AG04449 (cell line): ENCODE data around the gene SPTBN1.

Experiments used
- CTCF ChIA-PET: fragments of 350-600 bp; formaldehyde crosslinking; extraction: SDS; loops from one replicate; lab custom pipeline; 2021; ENCODE audit warnings: antibody characterized with exemption; lab: Yijun Ruan, JAX
- POLR2A ChIA-PET: fragments of 400-600, 350-600 bp; formaldehyde crosslinking; extraction: SDS; loops from one replicate; lab custom pipeline; 2020; ENCODE audit warnings: antibody characterized with exemption, inconsistent platforms; lab: Yijun Ruan, JAX
- DNase-seq: peaks from one replicate; pipeline ENCODE4 v3.0.0-alpha.2; 2010; ENCODE audit warnings: low read depth, low spot score
- H3K4me3 ChIP-seq: 2 replicates; pipeline ENCODE4 v1.5.1; 2011; ENCODE audit warnings: low read depth, mild to moderate bottlenecking, control low read depth, low read length
- TF ChIP-seq, protein P1 (sequence below): IDR thresholded peaks from one replicate; pipeline ENCODE4 v1.5.1; 2011; ENCODE audit warnings: mild to moderate bottlenecking, moderate library complexity, low read length, control low read depth, inconsistent platforms; ENCODE audit not compliant: insufficient read depth; ENCODE audit errors: missing control alignments

The SPTBN1 gene

GRCh38 chr2:54586062-54586461, 129.9 kb downstream of the SPTBN1 start:
- ChIA-PET POLR2A (no interaction called here), CTCF (interaction anchor here (0.9 to 1.1 kb wide), 2 partner anchors 9 to 14 kb away, joined by 3 to 4 read pairs; no protein-coding TSS in a partner anchor)
- DNase-seq: no peak
- H3K4me3 ChIP-seq: no peak overlapping the region
- TF ChIP-seq, protein P1, sequence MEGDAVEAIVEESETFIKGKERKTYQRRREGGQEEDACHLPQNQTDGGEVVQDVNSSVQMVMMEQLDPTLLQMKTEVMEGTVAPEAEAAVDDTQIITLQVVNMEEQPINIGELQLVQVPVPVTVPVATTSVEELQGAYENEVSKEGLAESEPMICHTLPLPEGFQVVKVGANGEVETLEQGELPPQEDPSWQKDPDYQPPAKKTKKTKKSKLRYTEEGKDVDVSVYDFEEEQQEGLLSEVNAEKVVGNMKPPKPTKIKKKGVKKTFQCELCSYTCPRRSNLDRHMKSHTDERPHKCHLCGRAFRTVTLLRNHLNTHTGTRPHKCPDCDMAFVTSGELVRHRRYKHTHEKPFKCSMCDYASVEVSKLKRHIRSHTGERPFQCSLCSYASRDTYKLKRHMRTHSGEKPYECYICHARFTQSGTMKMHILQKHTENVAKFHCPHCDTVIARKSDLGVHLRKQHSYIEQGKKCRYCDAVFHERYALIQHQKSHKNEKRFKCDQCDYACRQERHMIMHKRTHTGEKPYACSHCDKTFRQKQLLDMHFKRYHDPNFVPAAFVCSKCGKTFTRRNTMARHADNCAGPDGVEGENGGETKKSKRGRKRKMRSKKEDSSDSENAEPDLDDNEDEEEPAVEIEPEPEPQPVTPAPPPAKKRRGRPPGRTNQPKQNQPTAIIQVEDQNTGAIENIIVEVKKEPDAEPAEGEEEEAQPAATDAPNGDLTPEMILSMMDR: no peak

DNA sequence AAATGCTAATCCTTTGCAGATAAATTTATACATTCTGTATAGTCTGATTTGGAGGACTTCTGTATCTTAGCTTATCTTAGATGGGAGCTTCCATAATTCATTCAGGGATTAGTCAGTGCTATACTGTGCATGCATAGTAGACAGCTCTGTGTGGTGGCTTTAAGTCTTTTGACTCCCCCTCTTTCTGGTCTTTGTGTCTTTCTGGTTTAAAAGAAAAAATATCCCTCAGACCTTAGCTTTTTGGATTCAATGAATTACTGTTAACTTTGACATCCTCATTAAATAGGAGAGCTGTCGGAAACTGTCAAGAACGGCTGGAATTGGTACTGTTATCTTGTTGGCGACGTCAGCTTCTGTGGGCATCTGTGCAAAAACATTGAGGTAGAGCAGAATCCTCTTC, 130.4 kb downstream of the SPTBN1 start:
- ChIA-PET CTCF (interaction anchor here (0.9 to 1.1 kb wide), 2 partner anchors 10 to 13 kb away, joined by 3 to 4 read pairs; no protein-coding TSS in a partner anchor), POLR2A (no interaction called here)
- no peak for DNase-seq
- TF ChIP-seq, protein P1: no peak
- no peak overlapping the region for H3K4me3 ChIP-seq

DNA sequence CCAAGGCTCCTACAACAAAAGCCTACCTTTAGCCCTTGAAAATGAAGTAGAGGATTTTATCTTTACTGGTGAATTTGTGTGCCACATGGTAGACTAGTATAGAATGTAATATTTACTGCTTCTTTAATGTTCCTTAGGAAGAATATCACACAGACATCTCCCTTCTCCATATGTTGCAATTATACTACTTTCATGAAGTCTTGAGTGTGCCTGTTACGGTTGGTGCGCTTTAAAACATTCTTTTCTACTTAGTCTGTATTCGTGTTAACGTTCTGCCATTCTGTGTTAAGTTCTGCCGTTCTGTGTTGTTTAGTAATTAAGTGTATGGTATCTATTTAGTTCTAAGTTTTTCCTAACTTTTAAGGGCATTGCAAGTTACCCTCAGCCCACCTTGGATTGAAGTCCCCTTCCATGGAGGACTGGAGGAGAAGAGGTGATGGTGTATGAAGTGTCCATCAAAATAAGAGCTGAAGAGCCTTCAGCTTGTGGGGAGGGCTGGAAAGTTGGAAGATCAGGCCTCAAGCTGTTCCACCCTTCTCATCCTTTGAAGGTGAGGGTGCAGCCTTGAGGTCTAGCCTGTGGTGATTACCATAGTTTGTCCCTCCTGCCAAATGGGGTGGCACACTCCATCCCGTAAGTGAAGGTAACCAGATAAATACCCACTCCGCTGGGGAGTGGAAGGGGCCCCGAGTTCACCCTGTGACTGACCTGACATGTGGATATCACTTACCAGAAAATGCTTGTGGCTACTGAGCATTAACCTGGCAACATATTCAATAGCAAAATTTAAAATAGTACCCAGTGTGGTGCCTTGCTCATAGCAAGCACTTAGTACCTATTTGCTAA, 131.3 kb downstream of the SPTBN1 start:
- POLR2A ChIA-PET: no interaction called here
- DNase-seq: no peak
- TF ChIP-seq, protein P1: no peak
- CTCF ChIA-PET: interaction anchor here (0.9 to 1.1 kb wide), 2 partner anchors 11 to 12 kb away, joined by 3 to 4 read pairs; no protein-coding TSS in a partner anchor
- H3K4me3 ChIP-seq: no peak overlapping the region

DNA sequence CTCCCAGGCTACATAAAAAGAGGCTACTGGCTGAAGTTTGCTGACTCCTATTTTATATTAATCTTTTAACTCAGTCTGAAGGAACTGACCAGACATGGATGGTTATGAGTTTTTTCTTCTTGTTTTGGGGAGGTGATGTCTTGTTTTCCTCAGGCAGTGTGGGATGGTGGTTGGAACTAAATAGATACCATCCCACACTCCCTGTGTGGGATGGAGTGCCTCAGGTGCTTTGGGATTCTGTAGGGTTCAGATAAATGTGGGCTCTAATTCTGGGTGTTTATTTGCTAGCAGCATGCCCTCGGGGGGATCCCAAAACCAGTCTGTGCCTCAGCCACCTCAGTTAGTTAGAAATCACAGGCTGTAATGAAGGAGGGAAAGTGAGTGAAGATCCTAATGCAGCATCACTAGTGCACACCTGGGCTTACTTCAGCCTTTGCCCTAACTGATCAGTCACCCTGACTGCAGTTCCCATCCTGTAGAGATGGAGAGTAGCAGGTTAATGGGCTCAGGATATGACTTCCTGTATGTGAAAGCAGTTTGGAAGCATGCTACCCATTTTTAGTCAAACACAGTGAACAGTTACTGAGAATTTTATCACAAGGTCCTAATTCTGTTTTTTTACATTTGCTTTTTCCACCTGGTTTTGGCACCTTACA, 132.2 kb downstream of the SPTBN1 start:
- no peak overlapping the region for H3K4me3 ChIP-seq
- ChIA-PET POLR2A (no interaction called here), CTCF (no interaction called here)
- TF ChIP-seq, protein P1: no peak
- no peak for DNase-seq

DNA sequence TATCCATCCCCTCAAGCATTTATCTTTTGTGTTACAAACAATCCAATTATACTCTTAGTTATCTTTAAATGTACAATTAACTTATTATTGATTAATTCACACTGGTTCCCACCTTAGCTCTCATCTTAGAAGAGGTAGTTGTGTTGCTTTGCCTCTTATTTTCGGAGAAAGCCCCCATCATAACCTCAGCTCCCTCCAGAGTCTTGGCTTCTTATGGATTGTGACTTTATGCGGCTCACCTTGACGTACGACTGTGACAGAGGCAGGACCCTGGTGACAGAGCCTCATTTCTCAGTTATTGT, 132.9 kb downstream of the SPTBN1 start:
- no peak for DNase-seq
- TF ChIP-seq, protein P1: no peak
- CTCF ChIA-PET: no interaction called here
- POLR2A ChIA-PET: no interaction called here
- H3K4me3 ChIP-seq: no peak overlapping the region
